Stimulated activated CD8-positive, alpha-beta memory T cell treated with anti-CD3 and anti-CD28 coated beads, Interleukin-15, amount 100 ng/mL, for 24 hours (primary cell): ENCODE results near the gene MYCN.

Source experiments
- DNase-seq: peaks from one replicate; pipeline ENCODE4 v3.0.0-alpha.2; 2020; ENCODE audit warnings: low read depth

MYCN gene

DNA sequence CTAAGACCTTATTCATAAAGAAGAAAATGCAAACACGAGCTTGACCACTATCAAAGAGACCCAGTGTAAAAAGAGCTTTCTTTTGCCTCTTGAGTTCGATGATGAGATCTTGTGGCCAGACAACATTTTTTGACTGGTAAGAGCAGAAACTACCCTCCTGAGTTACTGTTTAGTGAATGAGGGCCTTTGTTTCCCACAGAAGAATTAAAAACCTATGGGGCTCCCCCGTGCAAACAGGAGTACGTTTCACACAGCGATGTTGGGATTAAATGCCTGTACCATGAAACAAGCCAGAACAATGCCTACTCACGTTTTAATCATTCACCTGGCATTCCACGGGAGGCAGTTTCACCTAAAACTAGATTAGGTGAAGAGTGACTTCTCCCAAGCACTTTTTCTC, 36.0 kb downstream of the MYCN start:
- no peak for DNase-seq

DNA sequence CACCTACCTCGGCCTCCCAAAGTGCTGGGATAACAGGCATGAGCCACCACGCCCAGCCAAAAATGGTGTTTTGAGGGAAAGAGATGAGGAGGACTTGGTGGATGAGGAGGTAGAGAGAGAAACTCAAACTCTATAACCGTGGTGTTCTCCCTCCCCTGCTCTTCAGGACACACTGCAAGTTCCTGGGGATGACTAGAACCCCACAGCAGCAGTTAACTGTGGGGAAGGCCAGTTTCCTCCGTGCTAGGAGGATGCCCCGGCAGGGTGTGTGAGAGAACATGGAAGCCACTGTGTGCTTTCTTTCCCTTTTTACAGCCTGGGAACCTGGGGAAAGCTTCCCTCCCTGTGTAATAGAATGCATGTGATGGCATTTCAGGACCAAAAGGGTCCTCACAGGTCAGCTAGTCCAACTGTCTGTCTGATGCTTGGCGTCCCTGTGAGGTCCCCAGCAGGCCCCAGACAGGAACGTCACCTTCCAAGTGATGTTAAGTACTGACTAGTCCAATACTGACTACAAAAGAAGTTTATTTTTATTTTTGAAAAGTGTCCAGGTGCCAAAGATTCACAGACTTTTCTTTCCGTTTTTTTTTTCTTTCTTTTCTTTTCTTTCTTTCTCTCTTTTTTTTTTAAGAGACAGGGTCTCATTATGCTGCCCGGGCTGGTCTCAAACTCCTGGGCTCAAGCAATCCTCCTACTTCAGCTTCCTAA, 38.9 kb downstream of the MYCN start:
- DNase-seq, result no peak

DNA sequence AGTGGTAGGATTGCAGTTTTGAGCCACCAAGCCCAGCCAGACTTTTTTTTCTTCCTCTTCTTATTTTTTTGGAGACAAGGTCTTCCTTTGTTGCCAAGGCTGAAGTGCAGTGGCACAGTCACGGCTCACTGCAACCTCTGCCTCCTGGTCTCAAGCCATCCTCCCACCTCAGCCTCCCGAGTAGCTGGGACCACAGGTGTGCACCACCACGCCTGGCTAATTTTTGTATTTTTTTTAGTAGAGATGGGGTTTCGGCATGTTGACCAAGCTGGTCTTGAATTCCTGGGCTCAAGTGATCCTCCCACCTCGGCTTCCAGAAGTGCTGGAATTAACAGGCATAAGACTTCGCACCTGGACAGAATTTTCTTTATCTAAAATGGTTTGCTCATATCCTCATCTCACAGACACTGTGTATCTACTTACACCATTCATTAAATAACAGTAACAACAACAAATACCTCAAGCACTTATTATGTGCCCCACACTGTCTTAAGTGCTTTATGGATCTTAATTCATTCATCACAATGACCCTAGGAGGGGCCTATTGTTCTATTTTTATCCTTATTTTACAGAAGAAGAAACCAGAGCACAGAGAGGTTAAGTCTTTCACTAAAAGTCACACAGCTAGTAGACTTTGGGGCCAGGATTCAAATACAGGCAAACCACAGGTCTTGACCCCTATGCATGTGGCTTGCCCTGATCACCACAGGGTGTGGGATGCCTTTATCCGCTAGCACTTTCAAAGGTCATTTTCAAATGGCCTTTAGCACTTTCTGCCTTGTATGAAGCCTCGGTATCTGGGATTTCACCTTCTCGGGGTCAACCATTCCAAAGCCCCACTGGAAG, 39.6 kb downstream of the MYCN start:
- DNase-seq, result no peak

DNA sequence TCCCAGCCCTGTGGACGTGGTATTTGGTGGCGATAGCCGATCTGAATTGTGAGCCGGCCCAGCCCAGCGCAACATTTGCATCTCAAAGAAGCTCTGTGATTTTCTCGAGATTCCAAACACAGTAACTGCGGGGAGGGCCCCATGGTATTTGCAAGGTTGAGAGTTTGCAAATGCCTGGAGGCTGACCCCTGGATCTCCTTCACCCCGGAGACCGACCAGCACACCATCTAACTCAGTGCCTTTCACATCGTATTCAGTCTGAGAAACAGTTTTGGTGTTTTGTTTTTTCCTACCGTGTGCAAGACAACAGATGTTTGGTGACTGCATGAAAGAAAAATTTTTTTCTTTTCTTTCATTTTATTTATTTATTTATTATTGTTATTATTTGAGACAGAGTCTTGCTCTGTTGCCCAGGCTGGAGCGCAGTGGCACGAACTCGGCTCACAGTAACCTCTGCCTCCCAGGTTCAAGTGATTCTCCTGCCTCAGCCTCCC, 40.3 kb downstream of the MYCN start:
- DNase-seq, result no peak

DNA sequence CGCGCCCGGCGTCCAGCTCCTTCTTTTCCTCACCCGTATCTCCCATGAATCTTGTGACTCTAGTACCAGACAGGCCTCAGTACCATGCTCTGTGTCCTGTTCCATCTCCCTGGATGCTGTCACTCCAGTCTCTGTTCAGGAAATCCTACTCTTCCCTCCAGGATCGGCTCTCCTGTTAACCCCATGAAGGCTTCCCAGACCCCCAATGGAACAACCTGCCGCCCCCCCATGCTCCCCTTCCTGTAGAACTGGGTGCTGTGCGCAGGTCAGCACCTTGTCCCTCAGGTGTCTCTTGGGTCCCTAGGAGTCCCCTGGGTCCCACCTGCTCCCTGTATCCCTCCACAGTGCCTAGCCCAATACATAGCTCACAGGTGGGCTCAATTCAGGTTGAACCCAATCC, 41.3 kb downstream of the MYCN start:
- no peak for DNase-seq

DNA sequence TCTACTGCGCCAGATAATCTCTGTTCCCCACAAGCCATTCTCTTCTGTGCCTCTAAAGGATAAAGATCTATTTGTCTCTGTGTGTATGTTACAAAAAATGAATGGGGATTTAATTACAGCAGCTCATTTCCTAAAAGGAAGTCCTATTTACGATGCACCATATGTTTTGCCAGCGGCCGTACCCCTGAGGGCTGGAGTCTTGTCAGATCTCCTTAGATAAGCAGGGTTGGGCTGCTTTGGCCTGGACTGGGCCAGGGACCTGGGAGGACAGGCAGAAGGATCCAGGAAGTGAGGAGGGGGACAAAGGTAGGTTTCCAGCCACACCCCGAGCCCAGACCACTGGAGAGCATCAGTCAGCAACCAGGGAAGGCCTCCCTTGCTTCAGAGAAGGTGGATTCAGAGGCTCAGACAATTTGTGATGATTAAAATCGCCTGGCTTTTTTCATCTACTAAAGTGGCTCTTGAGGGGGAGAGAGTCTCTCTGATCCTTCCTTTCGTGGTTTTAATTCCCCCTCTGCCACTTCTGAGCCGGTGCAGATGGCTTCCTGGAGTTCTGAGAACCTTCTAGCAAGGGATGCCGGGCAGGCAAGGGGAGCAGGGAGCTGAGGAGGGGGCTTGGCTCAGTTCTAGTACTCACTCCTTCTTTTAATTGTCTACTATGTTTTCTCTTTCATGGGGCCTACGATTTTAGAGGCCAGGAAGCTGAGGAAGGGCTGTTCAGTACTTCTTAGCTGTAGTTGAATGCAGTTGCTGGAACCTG, 42.1 kb downstream of the MYCN start:
- DNase-seq, result no peak

DNA sequence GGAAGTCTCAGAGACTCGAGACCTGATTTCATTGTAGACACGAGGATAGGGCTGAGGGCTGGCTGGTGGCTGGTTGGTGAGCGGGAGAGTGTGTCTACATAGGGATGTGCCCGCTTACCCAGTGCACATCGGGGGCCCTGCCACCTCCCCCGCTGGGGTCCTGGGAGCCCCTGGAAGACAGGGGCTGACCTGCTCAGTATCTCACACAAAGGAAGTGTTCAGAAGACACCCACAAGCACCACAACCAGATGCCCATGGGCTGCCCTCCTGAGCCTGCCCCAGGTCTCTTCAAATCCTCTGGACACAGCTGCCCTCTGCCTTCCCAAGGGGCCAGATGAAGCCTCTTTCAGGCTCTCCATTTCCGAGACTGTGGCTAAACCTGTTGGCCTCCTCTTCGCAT, 43.1 kb downstream of the MYCN start:
- no peak for DNase-seq

DNA sequence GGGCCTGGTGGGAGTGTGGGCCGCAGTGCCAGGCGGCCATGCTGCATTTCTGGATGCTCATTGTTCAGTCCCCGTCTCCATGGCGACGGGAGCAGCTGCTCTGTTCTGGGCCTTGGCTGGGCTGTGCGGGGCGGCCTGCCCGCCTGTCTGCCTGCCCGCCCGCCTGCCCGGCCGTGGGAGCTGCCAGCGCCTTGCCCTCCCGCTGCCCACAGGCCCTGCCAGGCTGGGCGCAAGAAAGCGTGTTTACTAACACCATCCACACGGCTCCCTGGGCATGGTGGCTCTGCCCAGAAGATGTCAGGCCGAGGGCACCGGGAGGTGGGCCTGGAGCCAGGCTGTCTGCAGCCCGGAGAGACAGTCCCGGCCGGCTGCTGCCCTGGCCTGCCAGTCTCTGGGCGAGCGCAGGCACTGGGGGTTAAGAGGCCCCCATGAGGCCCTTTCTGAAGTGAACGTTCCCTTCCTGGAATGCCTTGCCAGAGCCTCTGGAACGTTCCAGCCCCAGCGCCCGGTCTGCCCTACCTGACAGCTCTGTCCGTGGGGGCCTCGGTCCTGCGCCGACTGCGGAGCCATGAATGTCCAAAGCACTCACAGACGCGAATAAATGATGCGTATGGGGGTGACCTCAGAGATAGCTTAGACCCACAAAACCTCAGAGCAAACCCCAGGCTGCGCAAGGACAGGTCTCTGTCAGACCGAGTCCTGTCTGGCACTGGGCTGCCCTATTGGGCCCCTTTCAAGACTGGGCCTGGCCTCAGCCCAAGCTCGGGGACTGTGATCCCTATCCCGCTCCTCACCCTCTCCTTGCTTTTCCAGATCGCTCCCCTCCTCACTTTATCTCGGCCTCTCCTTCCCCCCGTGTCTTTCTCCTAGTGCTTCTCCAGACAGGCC, 44.3 kb downstream of the MYCN start:
- DNase-seq, result no peak

DNA sequence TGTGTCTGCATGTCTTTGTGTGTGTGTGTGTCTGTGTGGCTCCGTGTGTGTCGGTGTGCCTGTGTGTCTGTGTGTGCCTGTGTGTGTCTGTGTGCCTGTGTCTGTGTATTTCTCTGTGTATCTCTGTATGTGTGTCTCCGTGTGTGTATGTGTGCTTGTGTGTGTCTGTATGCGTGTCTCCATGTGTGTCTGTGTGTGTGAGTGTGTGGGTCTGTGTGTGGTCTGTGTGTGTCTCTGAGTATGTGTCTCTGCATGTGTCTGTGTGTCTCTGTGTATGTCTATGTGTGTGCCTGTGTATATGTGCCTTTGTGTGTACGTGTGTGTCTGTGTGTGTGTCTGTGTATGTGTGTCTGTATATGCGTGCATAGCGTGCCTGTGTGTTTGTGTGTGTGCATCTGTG, 45.2 kb downstream of the MYCN start:
- DNase-seq, result no peak

DNA sequence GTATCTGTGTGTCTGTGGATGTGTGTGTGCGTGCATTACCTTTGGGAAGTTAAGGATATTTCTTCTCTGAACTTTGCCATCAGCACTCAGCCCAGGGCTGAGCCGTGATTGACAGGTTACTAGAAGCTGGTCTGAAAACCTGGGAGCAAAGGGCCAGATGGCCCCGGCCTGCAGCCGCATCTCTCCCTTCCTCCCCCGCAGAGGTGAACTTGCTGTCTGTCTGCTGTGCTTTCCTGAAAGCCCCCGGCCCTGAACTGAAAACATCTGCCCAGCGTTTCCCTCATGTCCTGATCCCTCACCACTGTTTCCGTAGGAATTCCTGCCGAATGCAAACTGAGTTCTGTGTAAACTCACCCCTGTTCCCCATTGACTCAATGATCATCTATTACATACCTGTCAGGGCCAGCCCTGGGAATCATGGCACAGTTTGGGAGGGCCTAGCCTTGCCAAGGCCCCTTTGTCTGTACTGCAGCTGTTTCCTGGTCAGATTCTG, 45.8 kb downstream of the MYCN start:
- no peak for DNase-seq

DNA sequence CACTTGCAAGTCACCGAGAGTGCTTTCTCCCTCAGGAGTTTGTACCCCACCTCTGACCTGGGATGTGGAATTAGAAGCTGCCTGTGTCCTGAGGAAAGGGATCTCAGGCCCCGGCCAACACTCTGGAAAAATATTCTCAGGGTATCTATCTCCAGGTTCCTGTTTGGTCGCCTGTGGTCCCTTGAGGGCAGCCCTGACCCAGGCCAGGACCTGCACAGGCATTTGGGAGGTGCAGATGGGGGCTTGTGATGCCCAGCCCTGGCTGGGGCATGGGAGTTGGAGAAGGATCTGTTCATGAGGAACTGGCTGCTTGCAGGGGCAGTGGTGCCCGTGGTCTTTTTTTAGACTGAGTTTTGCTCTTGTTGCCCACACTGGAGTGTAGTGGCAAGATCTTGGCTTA, 46.3 kb downstream of the MYCN start:
- DNase-seq, result no peak

DNA sequence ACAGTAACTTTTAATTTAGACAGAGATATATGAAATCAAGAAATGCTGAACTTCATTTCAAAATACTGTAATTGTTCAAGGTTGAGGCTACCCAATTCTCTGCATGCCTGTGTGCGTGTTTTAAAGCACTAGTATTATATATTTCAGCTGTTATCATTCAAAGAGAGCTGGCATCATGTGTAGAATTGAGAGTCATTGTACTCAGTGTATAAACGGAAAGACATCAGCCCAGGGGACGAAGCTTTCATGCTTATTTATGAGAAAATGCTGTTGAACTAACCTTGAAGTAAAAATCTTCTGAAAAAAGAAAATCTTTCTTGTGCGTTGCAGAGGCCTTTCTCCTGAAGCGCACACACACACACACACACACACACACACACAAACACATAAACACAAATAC, 48.4 kb downstream of the MYCN start:
- DNase-seq, result no peak

DNA sequence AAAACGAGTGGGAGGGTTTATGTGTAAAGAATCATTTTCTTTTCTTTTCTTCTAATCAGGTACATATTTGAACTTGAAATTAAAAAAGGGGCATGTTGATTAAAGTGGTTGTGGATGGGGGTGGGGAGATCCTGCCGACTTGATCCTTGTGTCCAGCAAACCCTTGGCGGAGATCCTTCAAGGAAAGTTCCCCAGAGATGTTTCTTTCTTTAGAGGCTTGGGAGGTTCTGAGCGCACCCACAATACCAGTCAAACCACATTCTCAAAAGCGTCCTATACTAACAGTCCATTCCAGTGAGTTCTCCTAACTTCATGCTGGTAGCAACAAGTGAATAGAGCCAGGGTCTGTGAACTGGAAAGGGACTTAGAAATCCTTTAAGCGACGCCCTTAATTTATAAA, 49.2 kb downstream of the MYCN start:
- DNase-seq, result no peak

DNA sequence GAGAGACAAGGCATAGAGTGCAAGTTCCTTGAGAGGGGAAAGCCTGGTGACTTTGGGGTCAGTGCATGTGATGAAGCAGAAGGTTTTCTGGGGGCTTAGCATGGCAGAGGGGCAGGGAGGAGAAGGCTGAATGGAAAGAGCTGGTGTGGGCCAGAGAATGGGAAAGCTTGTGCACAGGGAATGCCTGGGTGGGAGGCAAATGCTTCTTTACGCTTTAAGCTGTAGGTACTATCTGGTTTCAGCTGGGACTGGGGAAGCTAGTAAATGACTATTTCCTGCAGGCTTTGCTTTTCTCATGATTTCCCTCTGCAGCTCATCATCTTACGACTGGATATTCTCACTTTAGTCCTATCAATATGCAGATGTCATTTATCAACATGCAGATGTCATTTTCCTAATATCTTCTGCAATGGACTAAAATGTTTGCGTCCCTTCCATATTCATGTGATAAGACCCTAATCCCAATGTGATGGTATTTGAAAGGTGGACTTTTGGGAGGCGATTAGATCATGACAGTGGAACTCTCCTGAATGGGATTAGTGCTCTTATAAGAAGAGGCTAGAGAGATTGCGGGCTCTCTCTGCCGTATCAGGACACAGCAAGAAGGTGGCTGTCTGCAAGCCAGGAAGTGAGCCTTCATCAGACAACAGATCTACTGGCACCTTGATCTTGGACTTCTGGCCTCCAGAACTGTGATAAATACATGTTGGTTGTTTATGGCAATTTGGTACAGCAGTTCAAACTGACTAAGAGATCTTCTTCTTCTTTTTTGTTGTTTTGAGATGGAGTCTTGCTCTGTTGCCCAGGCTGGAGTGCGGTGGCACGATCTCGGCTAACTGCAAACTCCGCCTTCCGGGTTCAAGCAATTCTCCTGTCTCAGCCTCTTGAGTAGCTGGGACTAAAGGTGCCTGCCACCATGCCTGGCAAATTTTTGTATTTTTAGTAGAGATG, 50.1 kb downstream of the MYCN start:
- DNase-seq, result no peak

DNA sequence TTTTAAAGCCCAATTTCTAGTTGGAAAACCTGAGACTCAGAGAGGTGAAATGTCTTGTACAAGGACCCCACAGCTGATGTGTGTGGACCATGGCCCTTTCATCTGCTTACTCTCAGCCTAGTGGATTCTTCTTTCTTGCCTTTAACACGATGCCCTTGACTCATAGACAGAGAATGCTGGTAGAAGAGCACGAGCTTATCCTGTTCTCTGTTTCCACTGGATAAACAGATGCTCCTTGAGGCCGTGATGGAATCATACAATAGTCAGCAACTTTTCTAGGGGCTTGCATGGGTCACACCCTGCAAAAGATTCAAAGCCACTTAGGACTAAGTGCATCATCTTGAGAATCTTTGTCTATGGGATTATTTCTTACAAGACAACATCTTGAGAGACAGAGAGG, 50.9 kb downstream of the MYCN start:
- DNase-seq, result no peak

DNA sequence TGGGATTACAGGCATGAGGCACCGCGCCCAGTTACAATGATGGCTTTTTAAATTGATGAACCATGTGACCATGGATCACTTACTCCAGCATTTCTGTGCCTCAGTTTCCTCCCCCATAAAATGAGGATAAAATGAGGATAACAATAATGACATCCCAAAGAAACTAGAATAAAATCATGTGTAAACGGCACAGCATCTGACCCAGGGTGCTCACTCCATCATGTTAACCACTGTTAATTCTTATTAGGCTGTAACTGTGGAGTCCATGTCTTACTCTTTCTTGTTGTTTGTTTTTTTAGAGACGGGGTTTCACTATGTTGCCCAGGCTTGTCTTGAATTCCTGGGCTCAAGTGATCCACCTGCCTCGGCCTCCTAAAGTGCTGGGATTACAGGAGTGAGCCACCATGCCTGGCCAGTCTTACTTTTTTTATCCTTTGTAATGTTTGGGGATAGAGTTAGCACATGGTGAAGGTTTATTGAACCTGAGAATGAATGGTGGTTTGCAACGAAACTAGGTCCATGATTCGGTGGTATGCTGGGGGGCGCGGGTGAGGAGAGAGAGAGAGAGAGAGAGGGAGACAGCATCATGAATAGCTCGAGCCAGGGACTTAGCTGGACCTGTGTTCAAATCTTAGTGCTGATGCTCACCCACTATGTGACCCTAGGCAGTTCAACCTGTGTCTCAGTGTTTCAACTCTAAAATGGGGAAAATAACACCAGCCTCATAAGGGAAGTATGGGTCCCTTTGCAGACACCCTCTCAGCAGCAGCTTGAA, 52.3 kb downstream of the MYCN start:
- DNase-seq, result no peak

DNA sequence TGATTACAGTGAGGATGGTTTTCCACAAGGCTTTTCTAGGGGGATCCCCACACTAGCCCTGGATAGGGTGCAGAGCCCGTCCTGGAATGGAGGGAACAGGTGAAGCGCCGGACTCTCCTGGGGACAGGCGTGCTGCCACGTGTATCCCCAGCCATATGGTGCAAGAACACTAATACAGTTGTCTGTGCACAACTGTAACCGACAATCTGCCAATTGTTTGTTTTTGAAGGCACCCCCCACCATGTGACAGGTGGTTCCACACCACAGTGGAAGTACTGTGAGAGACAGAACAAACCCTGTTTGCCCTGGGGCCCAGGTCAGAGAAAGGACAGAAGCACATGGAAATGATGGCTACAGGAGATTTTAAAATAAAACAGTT, 52.9 kb downstream of the MYCN start:
- DNase-seq, result no peak

DNA sequence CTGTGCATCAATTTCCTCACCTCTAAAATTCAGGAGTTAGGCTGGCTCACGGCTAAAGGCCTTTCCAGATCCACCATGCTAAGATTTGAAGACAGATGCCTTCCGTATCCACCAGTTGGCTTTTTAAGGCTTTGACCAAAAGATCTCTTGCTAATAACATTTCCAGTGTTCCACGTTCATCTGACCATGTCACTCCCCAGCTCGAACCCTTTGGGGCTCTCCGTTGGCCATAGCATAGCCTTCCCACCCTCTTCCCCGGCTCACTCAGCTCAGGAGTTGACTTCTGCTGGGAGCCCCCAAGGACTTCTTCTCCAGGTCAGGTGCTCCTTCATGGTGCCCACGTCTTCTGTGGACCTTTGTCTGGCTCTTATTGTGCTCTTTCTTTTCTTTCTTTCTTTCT, 53.3 kb downstream of the MYCN start:
- DNase-seq, result no peak

DNA sequence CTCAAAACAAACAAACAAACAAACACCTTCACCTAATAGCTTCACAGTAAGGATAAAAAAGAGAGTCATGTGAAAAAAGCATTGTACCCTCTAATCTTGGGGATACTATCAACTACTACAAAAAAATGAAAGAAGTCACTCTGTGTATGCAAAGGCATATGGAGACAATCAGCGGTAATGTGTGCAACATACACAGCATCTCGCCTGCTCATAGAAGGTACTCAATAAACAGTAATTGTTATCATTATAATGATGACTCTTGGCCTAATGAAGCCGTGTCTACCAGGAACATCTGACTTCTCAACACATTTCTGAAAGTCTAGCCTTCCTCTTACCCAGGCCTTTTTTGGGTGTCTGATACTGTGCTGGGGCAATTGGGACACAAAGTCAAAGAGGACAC, 55.3 kb downstream of the MYCN start:
- no peak for DNase-seq
